Stomach (tissue), 4 donors: ENCODE results near the gene NTRK2.

Experiments used
- EP300 ChIP-seq: sonication (generic); formaldehyde crosslinking; IDR thresholded peaks from one replicate; pipeline ENCODE4 v1.6.1; 2017; ENCODE audit warnings: antibody characterized with exemption
- POLR2A ChIP-seq, 4 donors: fragments of 450-650 bp; IDR thresholded peaks; one replicate each; pipeline ENCODE4 v1.6.1; 2016; ENCODE audit warnings: antibody characterized with exemption in 4 of 4, control low read depth in 2 of 4, mild to moderate bottlenecking in 1 of 4, moderate library complexity in 1 of 4
- POLR2AphosphoS5 ChIP-seq, 3 donors: sonication (generic); formaldehyde crosslinking; IDR thresholded peaks; one replicate each; pipeline ENCODE4 v1.6.1; 2016; ENCODE audit warnings: antibody characterized with exemption in 3 of 3
- TF ChIP-seq, protein P1 (sequence below), 7 experiments: fragments of 450-650 bp in 4 of 7; fragments of 200-600 bp in 3 of 7; sonication (generic) in 3 of 7; IDR thresholded peaks; one replicate each; pipeline ENCODE4 v1.5.1; 2016 to 2019; ENCODE audit warnings: antibody characterized with exemption in 7 of 7, control low read depth in 2 of 7, mild to moderate bottlenecking in 1 of 7

DNA sequence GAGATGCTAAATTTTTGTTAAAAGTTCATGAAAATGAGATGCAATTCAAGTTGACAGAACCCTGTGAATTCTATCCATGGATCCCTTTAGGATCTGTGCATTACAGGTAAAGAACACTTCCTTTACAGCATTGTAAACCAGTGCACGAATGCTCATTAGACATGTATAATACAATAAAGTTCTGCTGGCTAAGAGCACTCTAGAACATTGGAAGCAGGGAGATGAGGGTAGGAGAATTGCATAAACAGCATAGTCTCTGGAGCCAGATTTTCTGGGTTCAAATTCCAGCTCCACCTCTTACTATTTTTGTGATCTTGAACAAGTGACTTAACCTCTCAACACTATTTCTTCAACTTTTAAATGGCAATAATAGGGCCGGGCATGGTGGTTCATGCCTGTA is 300.2 kb downstream of the NTRK2 start:
- TF ChIP-seq POLR2A (IDR thresholded peaks at IDR 0.05) = no peak
- TF ChIP-seq, protein P1, sequence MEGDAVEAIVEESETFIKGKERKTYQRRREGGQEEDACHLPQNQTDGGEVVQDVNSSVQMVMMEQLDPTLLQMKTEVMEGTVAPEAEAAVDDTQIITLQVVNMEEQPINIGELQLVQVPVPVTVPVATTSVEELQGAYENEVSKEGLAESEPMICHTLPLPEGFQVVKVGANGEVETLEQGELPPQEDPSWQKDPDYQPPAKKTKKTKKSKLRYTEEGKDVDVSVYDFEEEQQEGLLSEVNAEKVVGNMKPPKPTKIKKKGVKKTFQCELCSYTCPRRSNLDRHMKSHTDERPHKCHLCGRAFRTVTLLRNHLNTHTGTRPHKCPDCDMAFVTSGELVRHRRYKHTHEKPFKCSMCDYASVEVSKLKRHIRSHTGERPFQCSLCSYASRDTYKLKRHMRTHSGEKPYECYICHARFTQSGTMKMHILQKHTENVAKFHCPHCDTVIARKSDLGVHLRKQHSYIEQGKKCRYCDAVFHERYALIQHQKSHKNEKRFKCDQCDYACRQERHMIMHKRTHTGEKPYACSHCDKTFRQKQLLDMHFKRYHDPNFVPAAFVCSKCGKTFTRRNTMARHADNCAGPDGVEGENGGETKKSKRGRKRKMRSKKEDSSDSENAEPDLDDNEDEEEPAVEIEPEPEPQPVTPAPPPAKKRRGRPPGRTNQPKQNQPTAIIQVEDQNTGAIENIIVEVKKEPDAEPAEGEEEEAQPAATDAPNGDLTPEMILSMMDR (IDR thresholded peaks at IDR 0.05) = no peak
- no peak for TF ChIP-seq POLR2AphosphoS5 (IDR thresholded peaks at IDR 0.05)
- TF ChIP-seq EP300 = no peak
